Muscle layer of duodenum (tissue), 2 donors: ENCODE measurements around the gene PUSL1.

Experiments
- H3K27ac ChIP-seq: one replicate; pipeline ENCODE4 v1.7.0; 2013; ENCODE audit warnings: mild to moderate bottlenecking, low read length
- H3K27me3 ChIP-seq: one replicate; pipeline ENCODE4 v1.7.0; 2013; ENCODE audit warnings: low read depth, mild to moderate bottlenecking, control low read depth, low read length
- H3K36me3 ChIP-seq, 2 donors: one replicate each; pipeline ENCODE4 v1.7.0; 2013; ENCODE audit warnings: low read length in 2 of 2, control low read depth in 1 of 2, mild to moderate bottlenecking in 1 of 2; ENCODE audit not compliant: insufficient read depth in 2 of 2, control insufficient read depth in 1 of 2
- H3K4me1 ChIP-seq, 2 donors: one replicate each; pipeline ENCODE4 v1.7.0; 2013; ENCODE audit warnings: low read length in 2 of 2, mild to moderate bottlenecking in 2 of 2, control low read depth in 1 of 2, moderate library complexity in 1 of 2; ENCODE audit not compliant: insufficient read depth in 2 of 2, control insufficient read depth in 1 of 2
- H3K4me3 ChIP-seq, 2 donors: one replicate each; pipeline ENCODE4 v1.7.0; 2013; ENCODE audit warnings: low read length in 2 of 2, low read depth in 1 of 2, mild to moderate bottlenecking in 1 of 2
- H3K9me3 ChIP-seq, 2 donors: one replicate each; pipeline ENCODE4 v1.7.0; 2013; ENCODE audit warnings: low read length in 2 of 2, control low read depth in 1 of 2, mild to moderate bottlenecking in 1 of 2; ENCODE audit not compliant: control insufficient read depth in 1 of 2
- donor health status: healthy.

PUSL1 gene

DNA sequence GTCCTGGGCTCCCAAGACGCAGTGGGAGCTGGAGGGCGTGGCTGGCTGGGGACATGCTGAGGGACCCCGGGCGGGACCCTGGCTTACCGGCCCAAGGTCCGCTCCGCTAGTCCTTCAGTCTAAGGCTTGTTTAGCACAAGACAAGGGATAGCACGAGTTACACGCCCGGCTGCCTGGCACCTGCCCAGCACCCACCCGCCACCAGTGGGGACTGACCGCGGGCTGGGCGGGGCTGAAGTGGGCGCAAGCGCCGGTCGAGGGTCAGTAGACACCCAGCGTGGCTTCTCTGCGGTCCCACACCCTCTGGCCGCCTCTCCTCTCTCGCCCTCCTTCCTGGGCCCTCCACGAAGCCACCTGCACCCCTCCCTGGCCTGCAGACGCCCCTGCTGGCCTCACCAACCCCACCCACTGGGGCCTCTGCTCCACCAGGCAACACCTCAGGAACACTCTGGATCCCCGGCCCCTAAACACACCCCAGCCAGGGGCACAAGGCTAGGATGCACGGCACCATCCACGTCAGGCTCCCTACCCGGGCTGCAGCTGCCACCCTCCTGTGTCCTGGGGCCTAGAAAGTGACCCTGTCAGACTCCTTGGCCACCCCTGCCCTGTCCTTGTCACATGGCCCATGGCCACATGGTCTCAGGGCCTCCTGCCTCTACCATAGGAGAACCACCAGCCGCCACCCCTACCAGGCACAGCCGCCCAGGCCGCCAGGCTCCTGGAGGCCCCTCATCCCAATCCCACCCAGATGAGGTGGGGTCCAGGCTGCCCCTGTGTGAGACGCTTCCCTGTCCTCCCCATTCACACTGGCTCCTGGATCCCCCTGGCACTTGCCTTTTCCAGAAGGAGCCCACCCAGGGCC lies 28.8 kb downstream of the PUSL1 start:
- Histone ChIP-seq H3K27ac (no peak overlapping the region), H3K4me3 (no peak overlapping the region), H3K9me3 (no peaks in the 10 kb centered on the region), H3K36me3 (peaks cover 3 to 53% of the 10 kb centered on the region in 2 donors), H3K27me3 (no peaks in the 10 kb centered on the region), H3K4me1 (no peaks in the 10 kb centered on the region)

DNA sequence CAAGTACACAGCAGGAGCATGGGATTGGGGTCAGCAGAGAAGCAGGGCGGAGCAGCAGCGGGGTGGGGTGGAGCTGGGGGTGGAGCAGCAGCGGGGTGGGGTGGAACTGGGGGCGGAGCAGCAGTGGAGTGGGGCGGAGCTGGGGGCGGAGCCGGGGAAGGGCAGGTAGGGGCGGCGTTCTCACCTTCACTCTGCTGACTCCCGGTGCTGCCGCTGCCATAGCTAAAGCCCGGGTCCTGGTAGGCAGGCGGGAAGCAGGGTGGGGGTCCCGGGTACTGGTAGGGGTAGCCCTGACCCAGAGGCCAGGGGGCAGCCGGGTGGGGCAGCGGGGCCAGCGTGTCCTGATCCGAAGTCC lies 29.4 kb downstream of the PUSL1 start:
- no peaks in the 10 kb centered on the region for H3K4me1 ChIP-seq
- H3K9me3 ChIP-seq, result no peaks in the 10 kb centered on the region
- H3K27me3 ChIP-seq, result no peaks in the 10 kb centered on the region
- no peak overlapping the region for H3K4me3 ChIP-seq
- peaks cover 3 to 57% of the 10 kb centered on the region in 2 donors for H3K36me3 ChIP-seq
- no peak overlapping the region for H3K27ac ChIP-seq

DNA sequence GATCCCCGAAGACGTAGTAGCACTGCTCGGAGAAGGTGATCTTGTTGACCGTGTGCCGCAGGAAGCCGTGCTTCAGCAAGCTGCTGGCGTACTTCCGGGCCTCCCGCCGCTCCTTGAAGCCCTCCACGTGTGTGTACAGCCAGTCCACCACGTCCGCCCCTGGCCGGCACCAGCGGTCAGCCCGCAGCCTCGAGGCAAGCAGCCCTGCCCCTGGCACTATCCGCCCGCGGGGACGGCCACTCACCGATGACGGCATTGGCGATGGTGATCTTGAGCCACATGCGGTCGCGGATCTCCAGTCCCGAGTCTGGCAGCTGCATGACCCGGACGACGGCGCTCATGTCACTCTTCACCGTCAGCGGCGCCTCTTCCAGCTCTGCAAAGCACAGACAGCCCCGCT lies 29.9 kb downstream of the PUSL1 start:
- H3K36me3 ChIP-seq, result peaks cover 3 to 57% of the 10 kb centered on the region in 2 donors
- no peak overlapping the region for H3K4me3 ChIP-seq
- H3K4me1 ChIP-seq, result no peaks in the 10 kb centered on the region
- no peak overlapping the region for H3K27ac ChIP-seq
- H3K27me3 ChIP-seq, result no peaks in the 10 kb centered on the region
- H3K9me3 ChIP-seq, result no peaks in the 10 kb centered on the region

GRCh38 chr1:1340185-1340584 lies 31.8 kb downstream of the PUSL1 start:
- Histone ChIP-seq H3K9me3 (no peaks in the 10 kb centered on the region), H3K4me1 (peaks cover 0 to 7% of the 10 kb centered on the region in 2 donors), H3K36me3 (peaks cover 3 to 57% of the 10 kb centered on the region in 2 donors), H3K27me3 (no peaks in the 10 kb centered on the region), H3K27ac (no peak overlapping the region), H3K4me3 (no peak overlapping the region)

- peaks cover 3 to 53% of the 10 kb centered on the region in 2 donors for H3K36me3 ChIP-seq
- H3K27ac ChIP-seq, result no peak overlapping the region
- H3K4me3 ChIP-seq, result no peak overlapping the region
- H3K4me1 ChIP-seq, result peaks cover 0 to 14% of the 10 kb centered on the region in 2 donors
- H3K9me3 ChIP-seq, result no peaks in the 10 kb centered on the region
- no peaks in the 10 kb centered on the region for H3K27me3 ChIP-seq
These were observed 32.6 kb downstream of the PUSL1 start for GRCh38 chr1:1340791-1341548.

- H3K27ac ChIP-seq, result no peak overlapping the region
- H3K4me1 ChIP-seq, result peaks cover 0 to 21% of the 10 kb centered on the region in 2 donors
- H3K9me3 ChIP-seq, result no peaks in the 10 kb centered on the region
- peaks cover 3 to 48% of the 10 kb centered on the region in 2 donors for H3K36me3 ChIP-seq
- H3K27me3 ChIP-seq, result no peaks in the 10 kb centered on the region
- no peak overlapping the region for H3K4me3 ChIP-seq
These were observed 33.2 kb downstream of the PUSL1 start for GRCh38 chr1:1341549-1342021.

GRCh38 chr1:1342061-1342562 lies 33.7 kb downstream of the PUSL1 start:
- no peaks in the 10 kb centered on the region for H3K9me3 ChIP-seq
- H3K4me1 ChIP-seq, result peaks cover 3 to 26% of the 10 kb centered on the region in 2 donors
- no peaks in the 10 kb centered on the region for H3K27me3 ChIP-seq
- no peak overlapping the region for H3K4me3 ChIP-seq
- H3K36me3 ChIP-seq, result peaks cover 3 to 44% of the 10 kb centered on the region in 2 donors
- H3K27ac ChIP-seq, result no peak overlapping the region

DNA sequence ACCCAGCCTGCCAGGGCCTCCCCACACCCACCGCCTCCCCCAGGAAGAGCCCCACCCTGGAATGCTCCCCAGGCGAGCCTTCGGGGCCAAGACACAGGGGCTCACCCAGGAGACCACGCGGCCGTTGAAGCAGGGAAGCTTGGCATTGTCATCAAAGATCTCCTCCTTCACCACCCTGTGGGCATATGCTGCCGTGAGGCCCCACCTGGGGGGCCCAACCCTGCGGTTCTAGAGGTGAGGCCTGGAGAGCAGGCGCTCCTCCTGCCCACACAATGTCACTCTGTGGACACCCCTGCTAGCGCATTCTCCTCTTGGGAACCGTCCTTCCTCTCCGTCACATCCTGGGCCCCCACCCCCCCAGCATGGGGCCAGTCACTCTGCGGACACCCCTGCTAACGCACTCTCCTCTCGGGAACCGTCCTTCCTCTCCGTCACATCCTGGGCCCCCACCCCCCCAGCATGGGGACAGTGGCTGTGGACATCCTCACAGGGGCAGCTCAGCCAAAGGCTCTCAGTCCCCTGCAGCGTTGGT lies 34.3 kb downstream of the PUSL1 start:
- H3K4me1 ChIP-seq, result peaks cover 9 to 31% of the 10 kb centered on the region in 2 donors
- H3K9me3 ChIP-seq, result no peaks in the 10 kb centered on the region
- peaks cover 3 to 39% of the 10 kb centered on the region in 2 donors for H3K36me3 ChIP-seq
- no peak overlapping the region for H3K27ac ChIP-seq
- no peak overlapping the region for H3K4me3 ChIP-seq
- no peaks in the 10 kb centered on the region for H3K27me3 ChIP-seq

DNA sequence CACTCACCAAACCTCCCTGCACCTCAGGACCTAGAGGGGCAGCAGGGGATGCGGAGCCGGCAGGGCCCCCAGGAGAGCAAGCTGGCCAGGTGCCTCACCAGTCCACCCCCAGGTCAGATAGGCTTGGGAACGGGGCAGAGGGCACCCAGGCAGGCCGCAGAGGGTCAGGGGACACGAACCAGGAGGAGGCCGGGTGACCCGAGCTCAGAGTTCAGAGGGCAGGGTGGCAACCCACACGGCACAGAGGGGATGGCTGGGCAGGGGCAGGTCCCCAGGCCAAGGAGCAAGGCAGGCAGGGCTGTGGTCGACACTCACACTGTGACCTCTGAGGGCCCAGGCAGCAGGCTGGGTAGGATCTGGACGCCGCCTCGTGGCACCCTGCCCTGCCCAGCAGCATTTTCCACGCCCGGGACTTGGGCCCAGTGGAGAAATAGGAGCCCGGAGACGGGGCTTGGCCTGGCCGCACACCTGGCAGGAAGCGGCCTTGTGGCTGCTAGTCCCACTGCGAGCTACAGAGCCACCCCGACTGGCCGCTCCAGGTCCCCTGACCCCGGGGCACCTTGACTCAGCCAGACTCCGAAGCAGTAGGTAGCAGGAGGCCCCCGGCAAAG lies 35.5 kb downstream of the PUSL1 start:
- H3K36me3 ChIP-seq, result peaks cover 3 to 28% of the 10 kb centered on the region in 2 donors
- H3K4me3 ChIP-seq, result no peak overlapping the region
- H3K9me3 ChIP-seq, result no peaks in the 10 kb centered on the region
- peaks cover 9 to 40% of the 10 kb centered on the region in 2 donors for H3K4me1 ChIP-seq
- no peaks in the 10 kb centered on the region for H3K27me3 ChIP-seq
- H3K27ac ChIP-seq, result no peak overlapping the region

DNA sequence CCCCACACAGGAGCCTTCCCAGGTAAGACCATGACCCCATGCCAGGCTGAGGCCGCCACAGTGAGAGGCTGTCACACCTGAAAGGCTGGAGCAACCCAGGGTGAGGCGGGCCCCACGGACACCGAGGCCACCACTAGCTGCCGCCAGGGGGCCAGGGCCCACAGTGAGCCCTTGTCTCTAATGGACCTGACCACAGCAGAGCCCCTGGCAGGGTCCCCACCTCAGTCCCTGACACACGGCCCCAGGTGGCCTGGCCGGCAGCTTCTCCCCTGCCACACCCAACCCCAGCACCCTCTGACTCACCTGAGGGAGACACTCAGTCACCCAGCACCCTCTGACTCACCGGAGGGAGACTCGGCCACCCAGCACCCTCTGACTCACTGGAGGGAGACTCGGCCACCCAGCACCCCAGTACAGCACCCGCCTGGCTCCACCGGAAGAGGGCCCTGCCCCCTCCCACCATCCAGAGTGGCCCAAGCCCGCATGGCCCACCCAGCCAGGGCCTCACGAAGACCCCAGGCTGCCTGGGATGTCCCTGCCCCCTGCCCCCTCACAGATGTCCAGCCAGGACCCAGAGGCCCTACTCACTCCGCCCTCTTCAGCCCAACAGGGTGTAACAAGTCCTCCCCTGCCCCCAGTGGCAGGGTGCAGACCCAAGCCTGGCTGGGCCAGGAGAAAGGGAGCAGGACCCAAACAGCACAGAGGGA lies 36.4 kb downstream of the PUSL1 start:
- Histone ChIP-seq H3K4me1 (peaks cover 9 to 40% of the 10 kb centered on the region in 2 donors), H3K27ac (no peak overlapping the region), H3K36me3 (peaks cover 3 to 21% of the 10 kb centered on the region in 2 donors), H3K27me3 (no peaks in the 10 kb centered on the region), H3K9me3 (no peaks in the 10 kb centered on the region), H3K4me3 (no peak overlapping the region)
